OCI-LY1 (cell line): ENCODE results near the gene GLDC.
"Not testable (repeated sequence)": the region's sequence is repeated elsewhere in the genome, so short reads cannot be mapped to it uniquely, and the experiment has no call there.

Experiments used
- EZH2 ChIP-seq: fragments of 200-600 bp; sonication (generic), shearing (Covaris generic); IDR thresholded peaks from 2 replicates; pipeline ENCODE4 v1.8.0; 2017; ENCODE audit warnings: borderline replicate concordance, mixed run types, mild to moderate bottlenecking, antibody characterized with exemption, low read length, moderate library complexity, mixed read lengths
- TF ChIP-seq, protein P1 (sequence below): fragments of 200-600 bp; sonication (generic), shearing (Covaris generic); IDR thresholded peaks from 2 replicates; pipeline ENCODE4 v1.5.1; 2017; ENCODE audit warnings: mild to moderate bottlenecking, antibody characterized with exemption, low read length, moderate library complexity, mixed read lengths

DNA sequence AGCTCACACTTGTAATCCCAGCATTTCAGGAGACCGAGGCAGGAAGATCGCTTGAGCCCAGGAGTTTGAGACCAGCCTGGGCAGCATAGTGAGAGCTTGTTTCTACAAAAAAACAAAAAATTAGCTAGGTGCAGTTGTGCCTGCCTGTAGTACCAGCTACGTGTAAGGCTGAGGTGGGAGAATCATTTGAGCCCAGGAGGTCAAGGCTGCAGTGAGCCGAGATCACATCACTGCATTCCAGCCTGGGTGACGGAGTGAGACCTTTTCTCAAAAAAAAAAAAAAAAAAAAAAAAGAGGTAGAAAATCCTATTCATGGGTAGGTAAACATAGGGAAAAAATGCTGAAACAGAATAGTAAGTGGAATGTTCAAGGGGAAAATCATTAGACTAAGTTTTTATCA lies 102.9 kb downstream of the GLDC start:
- TF ChIP-seq, protein P1, sequence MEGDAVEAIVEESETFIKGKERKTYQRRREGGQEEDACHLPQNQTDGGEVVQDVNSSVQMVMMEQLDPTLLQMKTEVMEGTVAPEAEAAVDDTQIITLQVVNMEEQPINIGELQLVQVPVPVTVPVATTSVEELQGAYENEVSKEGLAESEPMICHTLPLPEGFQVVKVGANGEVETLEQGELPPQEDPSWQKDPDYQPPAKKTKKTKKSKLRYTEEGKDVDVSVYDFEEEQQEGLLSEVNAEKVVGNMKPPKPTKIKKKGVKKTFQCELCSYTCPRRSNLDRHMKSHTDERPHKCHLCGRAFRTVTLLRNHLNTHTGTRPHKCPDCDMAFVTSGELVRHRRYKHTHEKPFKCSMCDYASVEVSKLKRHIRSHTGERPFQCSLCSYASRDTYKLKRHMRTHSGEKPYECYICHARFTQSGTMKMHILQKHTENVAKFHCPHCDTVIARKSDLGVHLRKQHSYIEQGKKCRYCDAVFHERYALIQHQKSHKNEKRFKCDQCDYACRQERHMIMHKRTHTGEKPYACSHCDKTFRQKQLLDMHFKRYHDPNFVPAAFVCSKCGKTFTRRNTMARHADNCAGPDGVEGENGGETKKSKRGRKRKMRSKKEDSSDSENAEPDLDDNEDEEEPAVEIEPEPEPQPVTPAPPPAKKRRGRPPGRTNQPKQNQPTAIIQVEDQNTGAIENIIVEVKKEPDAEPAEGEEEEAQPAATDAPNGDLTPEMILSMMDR, result not testable (repeated sequence)
- not testable (repeated sequence) for TF ChIP-seq EZH2
